ENCODE data around the gene COL6A1.
A peak's percentile ranks its signal among the peaks of the same experiment; 100 is the strongest.

Gene COL6A1

GRCh38 chr21:46022551-46023525, 41.3 kb downstream of the COL6A1 start:
- TF ChIP-seq CTCF (conservative IDR thresholded peaks at IDR 0.05; ENCODE audit: low read length): no peak
- H3K4me3 ChIP-seq (ENCODE audit: low read length): peak overlapping the region; percentile 21
- DNase-seq (ENCODE audit: low read depth): peak; percentile 45

- no peak overlapping the region for H3K4me3 ChIP-seq (ENCODE audit: low read length)
- TF ChIP-seq CTCF (conservative IDR thresholded peaks at IDR 0.05; ENCODE audit: low read length): no peak
- DNase-seq (ENCODE audit: low read depth): no peak
These were observed 42.0 kb downstream of the COL6A1 start for GRCh38 chr21:46023555-46023954.

GRCh38 chr21:46024141-46024540, 42.6 kb downstream of the COL6A1 start:
- TF ChIP-seq CTCF (conservative IDR thresholded peaks at IDR 0.05; ENCODE audit: low read length): no peak

GRCh38 chr21:46025113-46025770, 43.7 kb downstream of the COL6A1 start:
- peak; percentile 89 for DNase-seq (ENCODE audit: low read depth)
- no peak for TF ChIP-seq CTCF (conservative IDR thresholded peaks at IDR 0.05; ENCODE audit: low read length)
- no peak overlapping the region for H3K4me3 ChIP-seq (ENCODE audit: low read length)

More at GRCh38 chr21:46024141-46024540, 42.6 kb downstream of the COL6A1 start:
- no peak overlapping the region for H3K4me3 ChIP-seq (ENCODE audit: low read length)
- DNase-seq (ENCODE audit: low read depth): no peak

GRCh38 chr21:46027851-46028493, 46.4 kb downstream of the COL6A1 start:
- TF ChIP-seq CTCF (conservative IDR thresholded peaks at IDR 0.05; ENCODE audit: low read length): no peak
- no peak overlapping the region for H3K4me3 ChIP-seq (ENCODE audit: low read length)
- peak; percentile 92 for DNase-seq (ENCODE audit: low read depth)

GRCh38 chr21:46028573-46029091, 47.1 kb downstream of the COL6A1 start:
- peak; percentile 93 for DNase-seq (ENCODE audit: low read depth)
- TF ChIP-seq CTCF (conservative IDR thresholded peaks at IDR 0.05; ENCODE audit: low read length): no peak
- no peak overlapping the region for H3K4me3 ChIP-seq (ENCODE audit: low read length)
